Stimulated activated CD8-positive, alpha-beta memory T cell treated with anti-CD3 and anti-CD28 coated beads, Interleukin-2, amount 100 ng/mL, for 48 hours (primary cell): ENCODE data around the gene SPTBN1.

Experiments used
- DNase-seq, 2 donors: peaks; one replicate each; pipeline ENCODE4 v3.0.0-alpha.2; 2020; ENCODE audit warnings: low read depth in 2 of 2

SPTBN1 gene

GRCh38 chr2:54630858-54631497 lies 174.9 kb downstream of the SPTBN1 start:
- no peak for DNase-seq

GRCh38 chr2:54631755-54632154 lies 175.6 kb downstream of the SPTBN1 start:
- no peak for DNase-seq

- no peak for DNase-seq
Observed at GRCh38 chr2:54632733-54633692, 176.9 kb downstream of the SPTBN1 start.

- no peak for DNase-seq
Observed at GRCh38 chr2:54634021-54634420, 177.9 kb downstream of the SPTBN1 start.

GRCh38 chr2:54634564-54635511 lies 178.7 kb downstream of the SPTBN1 start:
- DNase-seq, result no peak

GRCh38 chr2:54635554-54636152 lies 179.5 kb downstream of the SPTBN1 start:
- no peak for DNase-seq

GRCh38 chr2:54636415-54637139 lies 180.4 kb downstream of the SPTBN1 start:
- no peak for DNase-seq

GRCh38 chr2:54638103-54638502 lies 182.0 kb downstream of the SPTBN1 start:
- no peak for DNase-seq

GRCh38 chr2:54638774-54639187 lies 182.7 kb downstream of the SPTBN1 start:
- DNase-seq, result no peak

- DNase-seq, result no peak
Observed at GRCh38 chr2:54639609-54640008, 183.5 kb downstream of the SPTBN1 start.

- DNase-seq, result no peak
Observed at GRCh38 chr2:54640834-54641540, 184.9 kb downstream of the SPTBN1 start.

- DNase-seq, result no peak
Observed at GRCh38 chr2:54641988-54642387, 185.9 kb downstream of the SPTBN1 start.

- DNase-seq, result no peak
Observed at GRCh38 chr2:54642677-54643430, 186.7 kb downstream of the SPTBN1 start.

GRCh38 chr2:54644236-54644635 lies 188.1 kb downstream of the SPTBN1 start:
- DNase-seq, result no peak

- DNase-seq, result no peak
Observed at GRCh38 chr2:54646170-54646927, 190.2 kb downstream of the SPTBN1 start.

- DNase-seq, result no peak
Observed at GRCh38 chr2:54648256-54648655, 192.1 kb downstream of the SPTBN1 start.

- no peak for DNase-seq
Observed at GRCh38 chr2:54649191-54649590, 193.1 kb downstream of the SPTBN1 start.

- no peak for DNase-seq
Observed at GRCh38 chr2:54649633-54650032, 193.5 kb downstream of the SPTBN1 start.

GRCh38 chr2:54650612-54651011 lies 194.5 kb downstream of the SPTBN1 start:
- DNase-seq, result no peak
